ENCODE measurements around the gene CCL17.
"Not testable (repeated sequence)": the region's sequence is repeated elsewhere in the genome, so short reads cannot be mapped to it uniquely, and the experiment has no call there.

CCL17 gene

DNA sequence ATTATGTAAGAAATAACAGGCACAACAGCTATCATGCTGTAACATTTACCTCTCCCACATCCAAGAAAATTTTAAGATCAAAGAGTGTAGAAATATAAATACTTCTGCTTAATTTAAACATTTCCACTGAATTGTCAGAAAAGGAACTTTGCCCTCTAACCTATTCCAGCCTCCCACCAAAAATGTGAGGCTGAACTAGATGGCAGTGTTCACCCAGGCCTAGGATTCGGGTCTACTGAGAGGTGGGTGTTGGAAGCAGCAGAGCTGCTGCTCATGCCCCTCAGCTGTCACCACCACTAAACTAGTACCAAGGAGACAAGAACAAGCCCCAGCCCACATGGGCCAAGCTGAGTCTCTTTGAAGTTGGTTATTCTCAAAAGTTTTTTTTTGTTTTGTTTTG is 31.3 kb downstream of the CCL17 start:
- DNase-seq: no peak

DNA sequence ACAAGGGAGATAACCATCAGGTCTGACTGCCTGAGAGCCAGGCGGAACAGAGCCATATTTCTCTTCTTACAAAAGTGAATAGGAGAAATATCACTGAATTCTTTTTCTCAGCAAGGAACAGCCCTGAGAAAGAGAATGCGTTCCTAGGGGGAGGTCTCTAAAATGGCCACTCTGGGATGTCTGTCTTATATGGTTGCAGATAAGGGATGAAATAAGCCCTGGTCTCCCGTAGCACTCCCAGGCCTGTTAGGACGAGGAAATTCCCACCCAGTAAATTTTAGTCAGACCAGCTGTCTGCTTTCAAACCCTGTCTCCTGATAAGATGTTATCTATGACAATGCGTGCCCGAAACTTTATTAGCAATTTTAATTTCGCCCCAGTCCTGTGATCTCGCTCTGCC is 35.4 kb downstream of the CCL17 start:
- not testable (repeated sequence) for DNase-seq

DNA sequence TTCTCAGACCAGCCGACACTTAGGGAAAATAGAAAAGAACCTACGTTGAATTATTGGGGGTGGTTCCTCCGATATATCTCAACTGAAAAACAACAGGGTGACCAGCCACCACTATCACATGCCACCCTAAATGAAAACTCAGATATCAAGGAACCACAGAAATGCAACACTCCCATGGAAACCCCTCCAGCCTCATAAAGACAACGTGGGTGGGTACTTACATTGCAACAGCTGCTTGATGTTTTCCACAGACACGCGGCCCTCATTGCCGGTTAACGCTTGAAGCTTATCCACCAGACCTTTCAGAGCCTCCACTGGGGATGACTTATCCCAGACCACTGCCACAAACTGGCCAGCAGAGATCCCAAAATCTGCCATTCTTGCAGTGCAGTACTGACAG is 36.0 kb downstream of the CCL17 start:
- not testable (repeated sequence) for DNase-seq

DNA sequence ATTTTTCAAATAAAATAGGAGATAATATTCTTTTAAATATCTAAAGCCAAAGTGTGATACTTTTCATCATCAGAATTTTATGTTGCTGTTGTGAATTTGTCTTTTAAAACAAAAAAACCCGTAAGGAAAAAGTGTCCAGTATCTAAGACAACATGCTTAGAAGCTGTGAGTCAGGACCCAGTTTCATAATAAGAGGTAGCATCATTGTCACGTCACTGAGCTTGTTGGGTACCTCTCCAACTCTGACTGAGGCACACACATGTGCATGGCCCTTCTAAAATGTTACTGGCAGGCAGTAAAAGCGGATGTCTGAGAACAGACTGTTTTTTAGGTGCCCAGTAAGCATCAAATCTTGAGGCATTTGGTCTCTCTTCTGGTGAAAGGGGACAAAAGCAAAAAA is 40.1 kb downstream of the CCL17 start:
- DNase-seq: no peak

GRCh38 chr16:57445510-57445909 is 40.9 kb downstream of the CCL17 start:
- DNase-seq: no peak

- peak; percentile 60 for DNase-seq
Measured at GRCh38 chr16:57446531-57447185, 42.1 kb downstream of the CCL17 start.

- DNase-seq: peak; percentile 99
Measured at GRCh38 chr16:57447186-57447962, 42.8 kb downstream of the CCL17 start, which contains the start of the genes CIAPIN1 and COQ9. TSS of gene CIAPIN1 (minus strand) at chr16:57447385. CDS start at chr16:57440928, 6,457 bp downstream. TSS of gene COQ9 (plus strand) at chr16:57447479. CDS start at chr16:57447506, 27 bp downstream.

GRCh38 chr16:57452021-57452420 is 47.5 kb downstream of the CCL17 start:
- no peak for DNase-seq

DNA sequence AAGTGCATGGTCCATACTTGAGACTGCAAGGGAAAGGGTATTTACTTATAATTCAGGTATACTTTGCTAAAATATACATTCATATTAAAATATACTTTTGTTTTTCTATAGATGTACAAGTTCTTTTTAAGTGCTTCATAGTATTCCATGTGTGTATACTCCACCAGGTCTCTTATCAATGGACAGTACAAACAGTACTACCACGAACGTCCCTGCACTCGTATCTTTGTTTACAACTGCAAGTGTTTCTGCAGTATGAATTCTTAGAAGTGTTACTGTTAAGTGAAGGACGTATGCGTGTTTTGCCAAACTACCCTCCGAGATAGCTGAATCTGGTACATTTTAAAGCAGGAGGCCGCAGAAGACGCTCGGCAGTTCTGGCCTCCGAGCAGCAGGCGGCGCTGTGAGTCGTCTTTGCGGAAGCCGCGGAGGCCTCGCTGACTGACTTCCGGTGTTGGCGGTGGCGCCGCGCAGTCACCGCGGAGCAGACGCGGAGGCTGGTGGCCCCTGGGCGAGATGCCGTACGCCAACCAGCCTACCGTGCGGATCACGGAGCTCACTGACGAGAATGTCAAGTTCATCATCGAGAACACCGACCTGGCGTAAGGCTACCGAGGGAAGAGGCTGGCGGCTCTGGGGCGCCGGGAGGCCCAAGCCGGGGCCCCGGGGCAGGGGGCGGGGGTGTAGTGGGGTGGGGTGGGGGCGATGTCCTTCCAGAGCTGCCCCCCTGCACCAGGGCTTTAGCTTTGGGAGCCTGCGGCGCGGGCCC is 57.8 kb downstream of the CCL17 start, which contains the start of gene POLR2C:
Gene POLR2C (plus strand): TSS at position 471 of the 769 bp plus-strand sequence. CDS start 46 bp downstream, at position 517.
- DNase-seq: peak; percentile 95

DNA sequence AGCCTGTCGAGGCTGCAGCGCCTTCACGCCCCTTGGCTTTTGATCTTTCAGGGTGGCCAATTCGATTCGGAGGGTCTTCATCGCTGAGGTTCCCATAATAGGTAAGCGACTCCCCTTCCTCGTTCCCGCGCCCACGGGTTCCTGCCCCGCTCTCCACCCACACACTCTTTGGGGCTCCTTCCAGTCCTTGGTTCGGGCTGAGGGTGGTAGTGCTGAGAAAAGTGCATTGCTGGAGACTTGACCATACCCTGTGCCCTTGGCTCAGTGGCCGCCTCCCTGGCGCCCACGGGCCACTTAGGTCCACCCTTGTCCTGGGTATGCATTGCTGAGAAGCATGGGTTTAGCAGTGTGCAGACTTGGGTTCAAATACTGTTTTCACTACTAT is 58.4 kb downstream of the CCL17 start:
- DNase-seq: peak; percentile 38

- no peak for DNase-seq
Measured at GRCh38 chr16:57464523-57464922, 60.0 kb downstream of the CCL17 start.
